HFF-Myc (cell line): ENCODE measurements around the gene CCDC51.

Experiments
- DNase-seq: peaks from one replicate; pipeline ENCODE4 v3.0.0-alpha.2; 2011; ENCODE audit warnings: low read depth; ENCODE audit errors: extremely low read depth
- H3K4me3 ChIP-seq: replicated peaks from 2 replicates; pipeline ENCODE4 v1.5.1; 2011; ENCODE audit warnings: low read depth, mild to moderate bottlenecking, control low read depth, low read length
- CTCF ChIP-seq: IDR thresholded peaks from 2 replicates; pipeline ENCODE4 v1.5.1; 2012; ENCODE audit warnings: mild to moderate bottlenecking, low read depth, low read length, control low read depth; ENCODE audit errors: missing control alignments

The CCDC51 gene

GRCh38 chr3:48456456-48456855 lies 16.5 kb upstream of the CCDC51 start:
- no peak for TF ChIP-seq CTCF
- no peak for DNase-seq
- no peak overlapping the region for H3K4me3 ChIP-seq

- no peak for DNase-seq
- TF ChIP-seq CTCF, result no peak
Observed at GRCh38 chr3:48451270-48451669, 11.4 kb upstream of the CCDC51 start.

GRCh38 chr3:48446425-48447193 lies 6.7 kb upstream of the CCDC51 start, which contains the start of gene ATRIP:
TSS of gene ATRIP (plus strand) at chr3:48446737. CDS start at chr3:48446846, 109 bp downstream.
- peak within 1 kb of the TSS; percentile 68 for H3K4me3 ChIP-seq
- no peak for TF ChIP-seq CTCF
- DNase-seq, result no peak

More at GRCh38 chr3:48451270-48451669, 11.4 kb upstream of the CCDC51 start:
- H3K4me3 ChIP-seq, result no peak overlapping the region

- peak overlapping the region; percentile 68 for H3K4me3 ChIP-seq
- no peak for TF ChIP-seq CTCF
- DNase-seq, result no peak
Observed at GRCh38 chr3:48446043-48446424, 6.1 kb upstream of the CCDC51 start.

GRCh38 chr3:48445277-48445882 lies 5.5 kb upstream of the CCDC51 start:
- H3K4me3 ChIP-seq, result peak overlapping the region; percentile 68
- TF ChIP-seq CTCF, result no peak
- no peak for DNase-seq

- no peak for TF ChIP-seq CTCF
Observed at GRCh38 chr3:48441940-48442339, 2.0 kb upstream of the CCDC51 start.

GRCh38 chr3:48440590-48440958 lies 655 bp upstream of the CCDC51 start:
- peak overlapping the region; percentile 98 for H3K4me3 ChIP-seq
- no peak for DNase-seq
- no peak for TF ChIP-seq CTCF

More at GRCh38 chr3:48441940-48442339, 2.0 kb upstream of the CCDC51 start:
- DNase-seq, result no peak
- peak overlapping the region; percentile 98 for H3K4me3 ChIP-seq
